ENCODE data around the gene EIPR1. TPM values are rescaled to one million over a fixed set of nuclear protein-coding genes. Genes with fewer than 3 reads are reported as not detected.

EIPR1 gene
- total RNA-seq, 2 donors from 2014 or later = 18.8 to 39.1 TPM

DNA sequence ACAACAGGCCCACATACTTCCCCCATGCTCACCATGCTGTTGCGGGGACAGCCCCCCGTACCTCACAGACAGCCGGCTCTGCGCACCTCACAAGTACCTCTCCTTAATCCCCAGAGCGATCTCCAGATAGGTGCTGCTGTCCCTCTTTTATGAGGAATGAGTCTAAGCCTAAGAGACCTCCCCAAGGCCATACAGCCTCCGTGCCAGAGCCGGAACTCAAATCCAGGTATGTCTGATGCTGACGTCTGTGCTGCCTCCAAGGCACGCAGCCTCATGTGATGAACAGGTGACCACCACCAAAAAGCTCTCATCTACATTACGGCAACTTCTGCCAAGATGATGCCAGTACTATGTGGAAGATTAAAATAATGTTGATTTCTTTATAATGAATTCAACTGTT lies 85.2 kb downstream of the EIPR1 start:
- Histone ChIP-seq H3K27ac (no peak overlapping the region), H3K4me3 (no peak overlapping the region), H3K9me3 (no peaks in the 10 kb centered on the region), H3K27me3 (no peaks in the 10 kb centered on the region), H3K4me1 (no peaks in the 10 kb centered on the region), H3K36me3 (no peaks in the 10 kb centered on the region), H3K9ac (ENCODE audit: low read depth in 2 of 2, low read length in 2 of 2) (no peak overlapping the region)
- no peak for DNase-seq
- no peak for TF ChIP-seq CTCF (IDR thresholded peaks at IDR 0.05)
- intact Hi-C loops (cut with DNase I) = no loop called here

- Histone ChIP-seq H3K9ac (ENCODE audit: low read depth in 2 of 2, low read length in 2 of 2) (no peak overlapping the region), H3K4me3 (no peak overlapping the region), H3K4me1 (no peaks in the 10 kb centered on the region), H3K27me3 (no peaks in the 10 kb centered on the region), H3K36me3 (no peaks in the 10 kb centered on the region), H3K9me3 (no peaks in the 10 kb centered on the region), H3K27ac (no peak overlapping the region)
- intact Hi-C loops (cut with DNase I) = no loop called here
- DNase-seq = no peak
- no peak for TF ChIP-seq CTCF (IDR thresholded peaks at IDR 0.05)
Measured at GRCh38 chr2:3291750-3292149, 85.9 kb downstream of the EIPR1 start.

DNA sequence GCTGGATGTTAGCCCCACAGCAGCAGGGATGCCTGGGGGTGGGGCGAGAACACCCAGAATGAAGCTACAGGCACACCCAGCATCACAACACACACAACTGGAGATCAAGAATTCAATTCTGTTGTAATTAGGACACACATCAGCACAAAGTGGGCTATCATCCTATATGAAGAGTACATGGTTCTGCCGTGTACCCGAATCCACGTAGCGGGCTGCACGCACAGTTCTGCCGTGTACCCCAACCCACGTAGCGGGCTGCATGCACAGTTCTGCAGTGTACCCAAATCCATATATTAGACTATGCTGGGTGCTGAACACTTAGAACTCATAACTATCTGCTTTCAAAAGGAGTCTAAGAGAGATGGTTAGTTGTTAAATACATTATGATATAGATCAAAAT lies 86.5 kb downstream of the EIPR1 start:
- no peak overlapping the region for H3K9ac ChIP-seq (ENCODE audit: low read depth in 2 of 2, low read length in 2 of 2)
- DNase-seq = no peak
- TF ChIP-seq CTCF (IDR thresholded peaks at IDR 0.05) = no peak
- intact Hi-C loops (cut with DNase I) = no loop called here
- no peaks in the 10 kb centered on the region for H3K36me3 ChIP-seq
- no peak overlapping the region for H3K27ac ChIP-seq
- H3K4me3 ChIP-seq = no peak overlapping the region
- H3K27me3 ChIP-seq = no peaks in the 10 kb centered on the region
- H3K4me1 ChIP-seq = no peaks in the 10 kb centered on the region
- no peaks in the 10 kb centered on the region for H3K9me3 ChIP-seq

GRCh38 chr2:3290655-3291054 lies 87.0 kb downstream of the EIPR1 start:
- H3K27me3 ChIP-seq = no peaks in the 10 kb centered on the region
- no peaks in the 10 kb centered on the region for H3K36me3 ChIP-seq
- DNase-seq = no peak
- intact Hi-C loops (cut with DNase I) = no loop called here
- no peaks in the 10 kb centered on the region for H3K9me3 ChIP-seq
- no peak overlapping the region for H3K27ac ChIP-seq
- H3K4me1 ChIP-seq = no peaks in the 10 kb centered on the region
- H3K9ac ChIP-seq (ENCODE audit: low read depth in 2 of 2, low read length in 2 of 2) = no peak overlapping the region
- no peak overlapping the region for H3K4me3 ChIP-seq
- no peak for TF ChIP-seq CTCF (IDR thresholded peaks at IDR 0.05)

DNA sequence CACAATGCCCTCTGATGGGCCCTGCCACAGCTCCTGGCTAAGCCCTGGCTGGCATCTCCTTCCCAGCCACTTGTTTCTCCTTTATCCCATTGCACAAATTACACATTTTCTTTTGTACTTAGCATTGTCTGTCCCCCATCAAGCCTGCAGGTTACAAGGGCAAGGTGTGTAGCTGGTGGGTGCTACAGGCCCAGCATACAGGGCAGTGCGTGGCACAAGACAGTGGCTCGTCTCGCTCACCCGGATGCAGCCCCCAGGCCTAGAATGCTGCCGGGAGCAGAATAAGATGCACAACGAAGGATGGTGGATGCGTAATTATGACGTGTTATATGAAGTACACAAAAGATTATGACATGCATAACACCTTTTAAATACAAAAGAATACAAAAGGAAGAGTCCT lies 87.6 kb downstream of the EIPR1 start:
- TF ChIP-seq CTCF (IDR thresholded peaks at IDR 0.05) = no peak
- Histone ChIP-seq H3K9ac (ENCODE audit: low read depth in 2 of 2, low read length in 2 of 2) (no peak overlapping the region), H3K4me3 (no peak overlapping the region), H3K9me3 (no peaks in the 10 kb centered on the region), H3K36me3 (no peaks in the 10 kb centered on the region), H3K27ac (no peak overlapping the region), H3K27me3 (no peaks in the 10 kb centered on the region), H3K4me1 (no peaks in the 10 kb centered on the region)
- intact Hi-C loops (cut with DNase I) = no loop called here
- no peak for DNase-seq

DNA sequence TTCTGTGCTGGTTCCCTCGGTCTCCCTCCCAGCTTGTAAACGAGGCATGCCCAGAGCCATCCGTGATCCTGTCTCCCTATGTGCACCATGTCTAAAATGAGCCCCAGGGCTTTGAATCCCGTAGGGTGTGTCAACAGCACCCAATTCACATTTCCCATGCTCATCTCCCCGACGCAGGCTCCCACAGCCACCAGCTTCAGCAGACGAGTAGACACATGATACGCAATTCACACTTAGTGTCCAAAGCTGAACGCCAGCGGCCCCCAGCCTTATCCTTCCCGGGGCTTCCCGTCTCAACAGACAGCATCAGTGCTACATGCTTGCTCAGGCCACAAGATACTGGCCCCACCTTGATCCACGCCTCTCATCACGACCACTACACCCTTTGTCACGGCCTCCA lies 88.1 kb downstream of the EIPR1 start:
- Histone ChIP-seq H3K9me3 (no peaks in the 10 kb centered on the region), H3K27ac (no peak overlapping the region), H3K4me3 (no peak overlapping the region), H3K36me3 (no peaks in the 10 kb centered on the region), H3K4me1 (no peaks in the 10 kb centered on the region), H3K9ac (ENCODE audit: low read depth in 2 of 2, low read length in 2 of 2) (no peak overlapping the region), H3K27me3 (no peaks in the 10 kb centered on the region)
- no peak for DNase-seq
- intact Hi-C loops (cut with DNase I) = no loop called here
- TF ChIP-seq CTCF (IDR thresholded peaks at IDR 0.05) = no peak

Data from colonic mucosa (tissue), 4 donors.